Measurements from ENCODE around the gene IFTAP. TPM values are rescaled to one million over a fixed set of nuclear protein-coding genes. Genes with fewer than 3 reads are reported as not detected.

Gene IFTAP
- total and polyA plus RNA-seq, 10 of the 15 experiments (the other 5 are each of a cell fraction or from before 2014, with no cell fraction given) = 0.32 to 1.0 (median 0.63) TPM; not detected in 2

DNA sequence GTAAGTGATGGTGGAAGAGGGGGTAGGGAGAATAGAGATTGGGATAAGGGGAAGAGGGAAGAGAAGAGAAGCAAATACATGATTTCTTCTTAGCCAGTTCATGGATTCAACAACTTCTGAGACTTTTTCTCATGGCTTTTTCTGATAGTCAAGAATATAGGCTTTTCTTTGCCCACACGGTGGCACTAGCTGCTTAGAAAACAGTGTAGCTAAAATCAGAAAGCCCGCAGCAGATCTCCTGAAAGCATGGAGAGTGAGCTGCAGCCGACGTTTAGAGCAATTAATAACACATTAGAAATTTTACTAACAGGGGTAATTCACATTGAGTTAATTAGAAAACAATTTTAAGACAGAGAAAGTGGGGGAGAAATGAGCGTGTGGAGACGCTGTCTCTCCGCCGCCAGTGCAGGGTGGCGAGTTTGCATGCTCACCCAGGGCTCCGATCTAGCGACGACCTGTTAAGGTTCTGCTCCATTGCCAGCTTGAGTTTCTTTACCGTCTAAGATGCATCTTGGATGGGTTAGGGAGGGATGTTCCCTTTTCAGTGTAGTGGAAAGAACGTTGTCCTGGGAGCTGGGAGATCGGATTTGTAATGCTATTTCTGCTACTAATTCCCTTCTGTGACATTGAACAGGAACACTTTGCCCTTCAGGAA lies 29.8 kb upstream of the IFTAP start:
- H3K4me1 ChIP-seq (ENCODE audit: control insufficient read depth, insufficient read depth, low read length) = no peaks in the 10 kb centered on the region
- 1% methylated on average over 15 of the region's 15 CpGs for WGBS (ENCODE audit: insufficient coverage, insufficient replicate concordance, low lambda C conversion rate, missing lambda C conversion rate)
- no peaks in the 10 kb centered on the region for H3K79me2 ChIP-seq (ENCODE audit: control insufficient read depth, insufficient read depth, low read length)
- DNase-seq (ENCODE audit: low read depth, low spot score) (peak; percentile 20), FAIRE-seq (no peak), ATAC-seq (peak; percentile 82)
- POLR2A ChIA-PET = no interaction called here
- H3K9ac ChIP-seq (ENCODE audit: control insufficient read depth, insufficient read depth, low read length) = no peak overlapping the region
- BruUV-seq (replicated peaks) = no TSS peak
- CTCF ChIA-PET = interaction anchor here (0.7 to 10.8 kb wide), 26 partner anchors 9 to 274 kb away, joined by 3 to 208 read pairs (median 4); no protein-coding TSS in a partner anchor
- no peak overlapping the region for H3K4me3 ChIP-seq
- peaks cover 0 to 8% of the 10 kb centered on the region in 2 experiments; a peak in 1 of 4 replicates for H3K27me3 ChIP-seq (replicated peaks in 1 of 2; ENCODE audit: control insufficient read depth in 2 of 2, insufficient read depth in 2 of 2, low read length in 1 of 2)
- in situ Hi-C loops (cut with MboI) (loop anchor here (5.0 kb wide), 2 partner anchors 103 to 183 kb away; no protein-coding TSS in a partner anchor), intact Hi-C loops (cut with micrococcal nuclease; ENCODE audit: unreplicated experiment) (loop anchor here (1.0 kb wide), 2 partner anchors 109 to 183 kb away; no protein-coding TSS in a partner anchor)
- RAD21 ChIA-PET (ENCODE audit: unreplicated experiment) = interaction anchor here (1.0 to 5.5 kb wide), 8 partner anchors 72 to 272 kb away, joined by 3 to 67 read pairs (median 7); no protein-coding TSS in a partner anchor
- SMC1A ChIA-PET (ENCODE audit: uncharacterized antibody, unreplicated experiment) = interaction anchor here (0.6 to 6.4 kb wide), 16 partner anchors 9 to 272 kb away, joined by 3 to 46 read pairs (median 4); no protein-coding TSS in a partner anchor
- no peaks in the 10 kb centered on the region for H3K36me3 ChIP-seq (ENCODE audit: control insufficient read depth in 2 of 2, insufficient read depth in 2 of 2, low read length in 1 of 2)
- no peak overlapping the region for H2AFZ ChIP-seq (ENCODE audit: control insufficient read depth, low read depth, low read length)
- no peaks in the 10 kb centered on the region; the same call in 2 of the 3 replicates for H3K9me3 ChIP-seq (replicated peaks; ENCODE audit: control insufficient read depth, insufficient read depth, low read length)
- no peak overlapping the region for H3K27ac ChIP-seq (ENCODE audit: control insufficient read depth, insufficient read depth)
- H3K4me2 ChIP-seq (ENCODE audit: control insufficient read depth, insufficient read depth) = peak overlapping the region; percentile 22; the same call in 1 of the 2 replicates
- peak; percentile 78; the same call in 1 of the 2 replicates for TF ChIP-seq SMC3 (IDR thresholded peaks at IDR 0.05; ENCODE audit: borderline replicate concordance, low read length)
- peak; percentile 89 for TF ChIP-seq RAD21 (IDR thresholded peaks at IDR 0.05; ENCODE audit: insufficient read depth, low read depth, low read length)
- 0 out of 2 replicates have a peak, but pooled peaks have one; percentile 16 for TF ChIP-seq STAT3 (IDR thresholded peaks at IDR 0.05; ENCODE audit: low read depth, low read length)
- 0 out of 2 replicates have a peak, but pooled peaks have one; percentile 15 for TF ChIP-seq YY1 (IDR thresholded peaks at IDR 0.05; ENCODE audit: low read depth, low read length)
- TF ChIP-seq, protein P1, sequence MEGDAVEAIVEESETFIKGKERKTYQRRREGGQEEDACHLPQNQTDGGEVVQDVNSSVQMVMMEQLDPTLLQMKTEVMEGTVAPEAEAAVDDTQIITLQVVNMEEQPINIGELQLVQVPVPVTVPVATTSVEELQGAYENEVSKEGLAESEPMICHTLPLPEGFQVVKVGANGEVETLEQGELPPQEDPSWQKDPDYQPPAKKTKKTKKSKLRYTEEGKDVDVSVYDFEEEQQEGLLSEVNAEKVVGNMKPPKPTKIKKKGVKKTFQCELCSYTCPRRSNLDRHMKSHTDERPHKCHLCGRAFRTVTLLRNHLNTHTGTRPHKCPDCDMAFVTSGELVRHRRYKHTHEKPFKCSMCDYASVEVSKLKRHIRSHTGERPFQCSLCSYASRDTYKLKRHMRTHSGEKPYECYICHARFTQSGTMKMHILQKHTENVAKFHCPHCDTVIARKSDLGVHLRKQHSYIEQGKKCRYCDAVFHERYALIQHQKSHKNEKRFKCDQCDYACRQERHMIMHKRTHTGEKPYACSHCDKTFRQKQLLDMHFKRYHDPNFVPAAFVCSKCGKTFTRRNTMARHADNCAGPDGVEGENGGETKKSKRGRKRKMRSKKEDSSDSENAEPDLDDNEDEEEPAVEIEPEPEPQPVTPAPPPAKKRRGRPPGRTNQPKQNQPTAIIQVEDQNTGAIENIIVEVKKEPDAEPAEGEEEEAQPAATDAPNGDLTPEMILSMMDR (IDR thresholded peaks at IDR 0.05 in 2 of 3, conservative IDR thresholded peaks at IDR 0.05 in 1 of 3; ENCODE audit: control insufficient read depth in 2 of 3, extremely low read depth in 1 of 3, insufficient read depth in 1 of 3, low read depth in 3 of 3, low read length in 3 of 3) = peak; percentile 43 to 73 (median 55); a peak in 5 of 6 replicates
- TF ChIP-seq MEF2A (IDR thresholded peaks at IDR 0.05; ENCODE audit: insufficient read depth, low read depth, low read length) = no peak
- TF ChIP-seq DPF2 (IDR thresholded peaks at IDR 0.05) = no peak
- no peaks in the 10 kb centered on the region for H4K20me1 ChIP-seq (ENCODE audit: control insufficient read depth, insufficient read depth)
